ENCODE measurements around the gene RPL5.

Gene RPL5

GRCh38 chr1:92817986-92818764 is 13.7 kb upstream of the RPL5 start:
- intact Hi-C loops (cut with DNase I) = loop anchor here (2.0 kb wide), 1 partner anchor 69 kb away; no protein-coding TSS in a partner anchor
- no peak for DNase-seq

- intact Hi-C loops (cut with DNase I) = no loop called here
- DNase-seq = no peak
Measured at GRCh38 chr1:92820024-92820423, 11.8 kb upstream of the RPL5 start.

- intact Hi-C loops (cut with DNase I) = no loop called here
- DNase-seq = no peak
Measured at GRCh38 chr1:92820551-92820950, 11.3 kb upstream of the RPL5 start.

- intact Hi-C loops (cut with DNase I) = no loop called here
- no peak for DNase-seq
Measured at GRCh38 chr1:92822879-92823278, 9.0 kb upstream of the RPL5 start.

- intact Hi-C loops (cut with DNase I) = no loop called here
- no peak for DNase-seq
Measured at GRCh38 chr1:92826792-92827191, 5.0 kb upstream of the RPL5 start.

GRCh38 chr1:92831368-92831761 is 475 bp upstream of the RPL5 start:
- intact Hi-C loops (cut with DNase I) = loop anchor here (2.0 to 5.0 kb wide), 2 partner anchors 47 to 84 kb away; partner anchors contain the start of gene EVI5
- DNase-seq = no peak

- intact Hi-C loops (cut with DNase I) = loop anchor here (5.0 kb wide), 1 partner anchor 85 kb away; no protein-coding TSS in a partner anchor
- no peak for DNase-seq
Measured at GRCh38 chr1:92832537-92833114, 786 bp downstream of the RPL5 start.

GRCh38 chr1:92833840-92834239 is 2.0 kb downstream of the RPL5 start:
- intact Hi-C loops (cut with DNase I) = loop anchor here (5.0 kb wide), 1 partner anchor 87 kb away; no protein-coding TSS in a partner anchor
- DNase-seq = no peak

GRCh38 chr1:92834617-92835016 is 2.8 kb downstream of the RPL5 start:
- intact Hi-C loops (cut with DNase I) = loop anchor here (5.0 kb wide), 1 partner anchor 87 kb away; no protein-coding TSS in a partner anchor
- DNase-seq = no peak

GRCh38 chr1:92837062-92837461 is 5.2 kb downstream of the RPL5 start:
- no peak for DNase-seq
- intact Hi-C loops (cut with DNase I) = no loop called here

- DNase-seq = no peak
- intact Hi-C loops (cut with DNase I) = no loop called here
Measured at GRCh38 chr1:92838519-92838918, 6.7 kb downstream of the RPL5 start.

GRCh38 chr1:92839442-92839841 is 7.6 kb downstream of the RPL5 start:
- intact Hi-C loops (cut with DNase I) = no loop called here
- DNase-seq = no peak

GRCh38 chr1:92840600-92840999 is 8.8 kb downstream of the RPL5 start:
- intact Hi-C loops (cut with DNase I) = no loop called here
- DNase-seq = no peak

GRCh38 chr1:92842082-92843045 is 10.5 kb downstream of the RPL5 start:
- no peak for DNase-seq
- intact Hi-C loops (cut with DNase I) = no loop called here

- intact Hi-C loops (cut with DNase I) = no loop called here
- no peak for DNase-seq
Measured at GRCh38 chr1:92843046-92843423, 11.2 kb downstream of the RPL5 start.

- DNase-seq = no peak
- intact Hi-C loops (cut with DNase I) = no loop called here
Measured at GRCh38 chr1:92843429-92844352, 11.9 kb downstream of the RPL5 start.

GRCh38 chr1:92844439-92844838 is 12.6 kb downstream of the RPL5 start:
- DNase-seq = no peak
- intact Hi-C loops (cut with DNase I) = no loop called here

- intact Hi-C loops (cut with DNase I) = no loop called here
Measured at GRCh38 chr1:92845908-92846307, 14.1 kb downstream of the RPL5 start.

GRCh38 chr1:92848201-92848600 is 16.4 kb downstream of the RPL5 start:
- intact Hi-C loops (cut with DNase I) = no loop called here
- DNase-seq = no peak

More at GRCh38 chr1:92845908-92846307, 14.1 kb downstream of the RPL5 start:
- no peak for DNase-seq

- intact Hi-C loops (cut with DNase I) = loop anchor here (10.0 kb wide), 1 partner anchor 225 kb away; the partner anchor contains the start of gene MTF2
- no peak for DNase-seq
Measured at GRCh38 chr1:92850019-92850418, 18.2 kb downstream of the RPL5 start.
